DND-41 (cell line): Measurements from ENCODE around the gene GRM5.

Source experiments
- ATAC-seq: fragments of 200-7000 bp; cut with Tn5 transposase; 3 replicates; pipeline ENCODE4 v1.9.1; 2021; ENCODE audit warnings: low read depth; ENCODE audit not compliant: insufficient read depth
- DNase-seq: peaks from one replicate; pipeline ENCODE4 v3.0.0-alpha.2; 2020
- H2AFZ ChIP-seq: 2 replicates; pipeline ENCODE4 v1.6.0; 2012; ENCODE audit warnings: low read depth, low read length
- H3K27ac ChIP-seq: 2 replicates; pipeline ENCODE4 v1.5.1; 2012; ENCODE audit warnings: low read length, inconsistent platforms
- H3K27me3 ChIP-seq: fragments of 200-600 bp; sonication (generic); 2 replicates; pipeline ENCODE4 v1.6.0; 2012; ENCODE audit warnings: low read length, mild to moderate bottlenecking, inconsistent platforms; ENCODE audit not compliant: insufficient read depth, poor library complexity
- H3K36me3 ChIP-seq: 2 replicates; pipeline ENCODE4 v1.5.1; 2012; ENCODE audit warnings: low read length, inconsistent platforms; ENCODE audit not compliant: insufficient read depth
- H3K4me1 ChIP-seq: 2 replicates; pipeline ENCODE4 v1.5.1; 2012; ENCODE audit warnings: mild to moderate bottlenecking, low read length; ENCODE audit not compliant: insufficient read depth
- H3K4me2 ChIP-seq: 2 replicates; pipeline ENCODE4 v1.6.0; 2012; ENCODE audit warnings: mild to moderate bottlenecking, moderate library complexity, low read length, inconsistent platforms; ENCODE audit not compliant: insufficient read depth
- H3K4me3 ChIP-seq, 2 experiments: fragments of 200-600 bp in 1 of 2; shearing (Covaris generic) in 1 of 2; 2 replicates each; pipeline ENCODE4 v1.5.1; 2012 to 2016; ENCODE audit warnings: inconsistent platforms in 2 of 2, low read length in 2 of 2, mild to moderate bottlenecking in 2 of 2, low read depth in 1 of 2, moderate library complexity in 1 of 2
- H3K79me2 ChIP-seq: 2 replicates; pipeline ENCODE4 v1.6.0; 2012; ENCODE audit warnings: low read length, inconsistent platforms; ENCODE audit not compliant: insufficient read depth
- H3K9ac ChIP-seq: 2 replicates; pipeline ENCODE4 v1.6.0; 2012; ENCODE audit warnings: low read depth, mild to moderate bottlenecking, inconsistent platforms, low read length, moderate library complexity
- H3K9me3 ChIP-seq: 2 replicates; pipeline ENCODE4 v1.5.1; 2012; ENCODE audit warnings: low read length, moderate library complexity, mild to moderate bottlenecking, inconsistent platforms; ENCODE audit not compliant: insufficient read depth, severe bottlenecking
- H4K20me1 ChIP-seq: 2 replicates; pipeline ENCODE4 v1.6.0; 2012; ENCODE audit warnings: low read length; ENCODE audit not compliant: insufficient read depth
- EZH2 ChIP-seq: IDR thresholded peaks from 3 replicates; pipeline ENCODE4 v1.6.1; 2012; ENCODE audit warnings: borderline replicate concordance, low read depth, mild to moderate bottlenecking, moderate library complexity, low read length, inconsistent platforms; ENCODE audit not compliant: severe bottlenecking
- TF ChIP-seq, protein P1 (sequence below): IDR thresholded peaks from 2 replicates; pipeline ENCODE4 v1.5.1; 2012; ENCODE audit warnings: borderline replicate concordance, low read length, moderate library complexity, mild to moderate bottlenecking; ENCODE audit not compliant: poor library complexity, severe bottlenecking; ENCODE audit errors: extremely low read depth

The GRM5 gene

DNA sequence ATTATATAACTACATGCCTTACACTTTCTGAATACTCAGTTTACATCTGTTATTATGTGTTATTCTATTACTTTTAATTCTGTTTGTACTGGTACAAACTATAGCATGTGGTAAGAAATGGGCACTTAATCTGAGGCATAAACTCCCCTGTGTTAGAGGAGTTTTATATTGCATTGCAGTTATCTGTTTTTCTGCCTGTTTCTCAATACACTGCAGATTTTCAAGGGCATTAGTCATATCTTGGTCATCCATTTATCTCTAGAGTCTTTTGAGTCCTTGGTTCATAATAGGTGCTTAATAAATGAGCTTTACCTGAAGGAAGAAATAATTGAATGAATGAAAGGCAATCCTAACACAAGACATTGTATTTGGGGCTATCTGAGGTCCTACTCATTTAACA is 545.4 kb downstream of the GRM5 start:
- Histone ChIP-seq H3K4me1 (no peaks in the 10 kb centered on the region), H3K4me2 (no peak overlapping the region), H2AFZ (no peak overlapping the region), H3K9ac (no peak overlapping the region), H3K9me3 (no peaks in the 10 kb centered on the region), H3K79me2 (no peaks in the 10 kb centered on the region), H3K4me3 (no peak overlapping the region), H3K36me3 (no peaks in the 10 kb centered on the region), H4K20me1 (no peaks in the 10 kb centered on the region), H3K27me3 (no peaks in the 10 kb centered on the region), H3K27ac (no peak overlapping the region)
- DNase-seq, result no peak
- TF ChIP-seq, protein P1, sequence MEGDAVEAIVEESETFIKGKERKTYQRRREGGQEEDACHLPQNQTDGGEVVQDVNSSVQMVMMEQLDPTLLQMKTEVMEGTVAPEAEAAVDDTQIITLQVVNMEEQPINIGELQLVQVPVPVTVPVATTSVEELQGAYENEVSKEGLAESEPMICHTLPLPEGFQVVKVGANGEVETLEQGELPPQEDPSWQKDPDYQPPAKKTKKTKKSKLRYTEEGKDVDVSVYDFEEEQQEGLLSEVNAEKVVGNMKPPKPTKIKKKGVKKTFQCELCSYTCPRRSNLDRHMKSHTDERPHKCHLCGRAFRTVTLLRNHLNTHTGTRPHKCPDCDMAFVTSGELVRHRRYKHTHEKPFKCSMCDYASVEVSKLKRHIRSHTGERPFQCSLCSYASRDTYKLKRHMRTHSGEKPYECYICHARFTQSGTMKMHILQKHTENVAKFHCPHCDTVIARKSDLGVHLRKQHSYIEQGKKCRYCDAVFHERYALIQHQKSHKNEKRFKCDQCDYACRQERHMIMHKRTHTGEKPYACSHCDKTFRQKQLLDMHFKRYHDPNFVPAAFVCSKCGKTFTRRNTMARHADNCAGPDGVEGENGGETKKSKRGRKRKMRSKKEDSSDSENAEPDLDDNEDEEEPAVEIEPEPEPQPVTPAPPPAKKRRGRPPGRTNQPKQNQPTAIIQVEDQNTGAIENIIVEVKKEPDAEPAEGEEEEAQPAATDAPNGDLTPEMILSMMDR, result no peak
- TF ChIP-seq EZH2, result no peak
- ATAC-seq, result no peak

DNA sequence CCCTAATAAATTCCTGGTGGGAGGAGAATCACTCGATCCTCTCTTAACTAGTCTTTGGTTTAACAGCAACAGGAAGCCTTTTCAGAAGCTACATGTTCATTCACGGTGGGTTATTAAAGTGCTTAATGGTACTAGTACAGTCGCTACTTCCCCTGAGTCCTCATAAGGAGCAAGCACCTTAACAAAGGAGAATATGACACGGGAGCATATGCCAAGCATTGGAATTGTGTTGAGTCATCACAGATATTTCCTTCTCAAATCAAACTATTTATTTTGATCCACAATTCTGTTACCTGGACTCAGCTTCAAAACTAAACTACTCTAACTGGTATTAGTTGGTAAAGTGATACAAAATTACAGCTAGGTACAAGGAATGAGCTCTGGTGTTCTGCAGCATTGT is 550.8 kb downstream of the GRM5 start:
- Histone ChIP-seq H3K9me3 (no peaks in the 10 kb centered on the region), H4K20me1 (no peaks in the 10 kb centered on the region), H3K4me3 (no peak overlapping the region), H3K27ac (no peak overlapping the region), H3K4me1 (no peaks in the 10 kb centered on the region), H3K36me3 (no peaks in the 10 kb centered on the region), H3K79me2 (no peaks in the 10 kb centered on the region), H3K4me2 (no peak overlapping the region), H2AFZ (no peak overlapping the region), H3K9ac (no peak overlapping the region), H3K27me3 (no peaks in the 10 kb centered on the region)
- ATAC-seq, result no peak
- no peak for DNase-seq
- TF ChIP-seq EZH2, result no peak
- TF ChIP-seq, protein P1, result no peak

DNA sequence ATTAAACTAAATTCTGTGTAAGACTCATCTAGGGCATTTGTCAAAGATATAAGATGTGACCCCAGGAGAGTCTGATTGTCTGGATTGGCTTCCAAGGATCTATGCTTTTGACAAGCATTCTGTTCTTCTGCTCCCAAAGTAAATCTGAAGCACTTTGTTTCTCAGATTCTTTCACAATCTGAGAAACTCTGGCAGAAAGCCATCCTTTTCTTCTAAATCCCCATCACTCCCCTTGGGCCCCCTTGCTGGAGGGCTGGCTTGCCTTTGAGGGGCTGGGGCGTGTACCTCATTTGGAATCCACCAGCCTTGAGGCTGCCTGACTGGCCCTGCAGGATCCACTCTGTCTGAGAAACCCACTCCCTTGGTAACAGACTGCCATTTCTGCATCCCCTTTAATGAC is 554.8 kb downstream of the GRM5 start:
- Histone ChIP-seq H3K4me3 (no peak overlapping the region), H3K27ac (no peak overlapping the region), H3K9ac (no peak overlapping the region), H3K4me2 (no peak overlapping the region), H3K79me2 (no peaks in the 10 kb centered on the region), H2AFZ (peak overlapping the region; percentile 14; the same call in 1 of the 2 replicates), H3K9me3 (no peaks in the 10 kb centered on the region), H4K20me1 (no peaks in the 10 kb centered on the region), H3K36me3 (no peaks in the 10 kb centered on the region), H3K4me1 (no peaks in the 10 kb centered on the region), H3K27me3 (no peaks in the 10 kb centered on the region)
- DNase-seq, result no peak
- TF ChIP-seq, protein P1, result no peak
- TF ChIP-seq EZH2, result no peak
- no peak for ATAC-seq
